GM12878 (cell line): ENCODE results near the gene HYDIN. TPM values are rescaled to one million over a fixed set of nuclear protein-coding genes. Genes with fewer than 3 reads are reported as not detected.

Experiments
- ATAC-seq: fragments of 200-7000 bp; cut with Tn5 transposase; 3 replicates; pipeline ENCODE4 v1.9.1; 2020; ENCODE audit warnings: mild to moderate bottlenecking, moderate library complexity
- BruUV-seq: library from RNA; stranded (reverse); fragments of 400-500 nt; replicated peaks from 2 replicates; lab custom pipeline; 2021; lab: Mats Ljungman, UMichigan
- CTCF ChIA-PET: fragments of 300-600 bp; sonication (Branson Sonifier 250); formaldehyde crosslinking; extraction: SDS; loops from one replicate; lab custom pipeline; 2021; ENCODE audit warnings: inconsistent platforms; lab: Yijun Ruan, JAX
- POLR2A ChIA-PET: fragments of 350-600 bp; formaldehyde crosslinking; extraction: SDS; loops from one replicate; lab custom pipeline; 2021; ENCODE audit warnings: inconsistent platforms; lab: Charles Lee
- RAD21 ChIA-PET: fragments of 300-600 bp; sonication (Branson Sonifier 250); formaldehyde crosslinking; loops from one replicate; lab custom pipeline; 2023; ENCODE audit warnings: antibody characterized with exemption; ENCODE audit not compliant: unreplicated experiment; lab: Charles Lee
- SMC1A ChIA-PET: fragments of 300-600 bp; sonication (Branson Sonifier 250); formaldehyde crosslinking; loops from one replicate; lab custom pipeline; 2023; ENCODE audit not compliant: unreplicated experiment, uncharacterized antibody; lab: Charles Lee
- DNase-seq: peaks from one replicate; pipeline ENCODE4 v3.0.0-alpha.2; 2011; ENCODE audit warnings: low read depth, low spot score
- FAIRE-seq: peaks from 3 replicates; lab custom pipeline; 2011; peaks lifted over from hg19 to GRCh38; lab: Jason Lieb, UNC
- H2AFZ ChIP-seq: 2 replicates; pipeline ENCODE4 v1.6.0; 2011; ENCODE audit warnings: low read depth, low read length, control low read depth; ENCODE audit not compliant: control insufficient read depth
- H3K27ac ChIP-seq: 2 replicates; pipeline ENCODE4 v1.5.1; 2011; ENCODE audit warnings: control low read depth; ENCODE audit not compliant: control insufficient read depth, insufficient read depth
- H3K27me3 ChIP-seq, 2 experiments: replicated peaks in 1 of 2; 2 replicates each; pipeline versions ENCODE4 v1.6.0 to v1.6.1; 2011; ENCODE audit warnings: low read length in 1 of 2; ENCODE audit not compliant: control insufficient read depth in 2 of 2, insufficient read depth in 2 of 2
- H3K36me3 ChIP-seq, 2 experiments: 2 replicates each; pipeline ENCODE4 v1.5.1; 2011; ENCODE audit warnings: low read length in 1 of 2; ENCODE audit not compliant: control insufficient read depth in 2 of 2, insufficient read depth in 2 of 2
- H3K4me1 ChIP-seq: 2 replicates; pipeline ENCODE4 v1.6.1; 2011; ENCODE audit warnings: mild to moderate bottlenecking, low read length, moderate library complexity, mixed read lengths; ENCODE audit not compliant: control insufficient read depth, insufficient read depth
- H3K4me2 ChIP-seq: 2 replicates; pipeline ENCODE4 v1.6.0; 2011; ENCODE audit warnings: control low read depth; ENCODE audit not compliant: control insufficient read depth, insufficient read depth
- H3K4me3 ChIP-seq: fragments of 200-600 bp; sonication (generic); 2 replicates; pipeline ENCODE4 v1.5.1; 2016
- H3K79me2 ChIP-seq: 2 replicates; pipeline ENCODE4 v1.6.0; 2011; ENCODE audit warnings: low read length; ENCODE audit not compliant: control insufficient read depth, insufficient read depth
- H3K9ac ChIP-seq: 2 replicates; pipeline ENCODE4 v1.8.0; 2011; ENCODE audit warnings: low read length, control low read depth, mixed read lengths; ENCODE audit not compliant: control insufficient read depth, insufficient read depth
- H3K9me3 ChIP-seq: replicated peaks from 3 replicates; pipeline ENCODE4 v1.5.1; 2011; ENCODE audit warnings: mild to moderate bottlenecking, low read length; ENCODE audit not compliant: control insufficient read depth, insufficient read depth
- H4K20me1 ChIP-seq: 2 replicates; pipeline ENCODE4 v1.6.0; 2011; ENCODE audit not compliant: control insufficient read depth, insufficient read depth
- ETV6 ChIP-seq, 2 experiments: fragments of 450-650 bp in 1 of 2; IDR thresholded peaks in 1 of 2; conservative IDR thresholded peaks in 1 of 2; 2 replicates each; pipeline ENCODE4 v1.6.1; 2014; ENCODE audit warnings: antibody characterized with exemption in 1 of 2, borderline replicate concordance in 1 of 2, low read depth in 1 of 2, mild to moderate bottlenecking in 1 of 2, moderate library complexity in 1 of 2
- FOXM1 ChIP-seq: IDR thresholded peaks from 2 replicates; pipeline ENCODE4 v1.6.1; 2012; ENCODE audit warnings: low read depth, mild to moderate bottlenecking, inconsistent platforms, low read length, moderate library complexity
- HCFC1 ChIP-seq: fragments of 150-350 bp; IDR thresholded peaks from 2 replicates; pipeline ENCODE4 v1.6.1; 2014; ENCODE audit warnings: low read length
- HDGF ChIP-seq: fragments of 450-650 bp; IDR thresholded peaks from 2 replicates; pipeline ENCODE4 v1.6.1; 2016; ENCODE audit warnings: antibody characterized with exemption
- LARP7 ChIP-seq: fragments of 450-650 bp; IDR thresholded peaks from 2 replicates; pipeline ENCODE4 v1.6.1; 2017; ENCODE audit warnings: mild to moderate bottlenecking
- NFYB ChIP-seq: IDR thresholded peaks from 2 replicates; pipeline ENCODE4 v1.6.1; 2011; ENCODE audit warnings: low read depth, mild to moderate bottlenecking, low read length, improper control_type of control experiment, moderate library complexity; ENCODE audit not compliant: insufficient read depth
- RELA ChIP-seq: fragments of 450-650 bp; IDR thresholded peaks from 2 replicates; pipeline ENCODE4 v1.8.0; 2014; ENCODE audit warnings: borderline replicate concordance; ENCODE audit not compliant: partially characterized antibody
- TARDBP ChIP-seq: IDR thresholded peaks from 2 replicates; pipeline ENCODE4 v1.6.1; 2016; ENCODE audit warnings: borderline replicate concordance
- ZNF24 ChIP-seq: fragments of 450-650 bp; IDR thresholded peaks from 2 replicates; pipeline ENCODE4 v1.6.1; 2017; ENCODE audit warnings: antibody characterized with exemption, mild to moderate bottlenecking
- WGBS: methylation state at CpG from one replicate; pipeline ENCODE4 v1.1.6; 2016; ENCODE audit warnings: low lambda C conversion rate; ENCODE audit not compliant: insufficient replicate concordance, insufficient coverage; ENCODE audit errors: missing lambda C conversion rate; 5-methylcytosine and 5-hydroxymethylcytosine counted together
- in situ Hi-C: fragments of 300-500 bp; cut with MboI; formaldehyde crosslinking; loops from 9 replicates; pipeline ENCODE4 v1.14.3; 2018; ENCODE audit warnings: mixed read lengths
- intact Hi-C: fragments of 100-400 bp; cut with micrococcal nuclease; formaldehyde crosslinking; loops from one replicate; pipeline ENCODE4 v1.14.2; 2022; ENCODE audit not compliant: unreplicated experiment
- polyA plus RNA-seq, 11 experiments: library from polyadenylated mRNA; depleted of rRNA in 4 of 11; unstranded in 6 of 11; stranded (reverse) in 5 of 11; fragments of >200 nt; fragmentation: Nextera tagmentation in 4 of 11; fragmentation: Illumina TruSeq in 1 of 11; extraction: Ambion mirVana in 4 of 11; extraction: Trizol in 1 of 11; gene quantifications; 1 replicate in 1 of 11; 2 replicates in 10 of 11; pipeline versions ENCODE4 v1.2.1 to v1.2.3, GENCODE V29; 2011 to 2016; ENCODE audit warnings: inconsistent platforms in 2 of 11, missing spikeins in 2 of 11, low read depth in 1 of 11
- total RNA-seq, 4 experiments: library from RNA; depleted of rRNA in 3 of 4; stranded (reverse); fragments of >200 nt in 3 of 4; fragmentation: Illumina TruSeq in 1 of 4; extraction: Trizol in 1 of 4; gene quantifications; 2 replicates each; pipeline versions ENCODE4 v1.2.1 to v1.2.3, GENCODE V29; 2013 to 2021
- TF ChIP-seq, protein P1 (sequence below): fragments of 450-650 bp; IDR thresholded peaks from 2 replicates; pipeline ENCODE4 v1.6.1; 2018; ENCODE audit warnings: borderline replicate concordance, mild to moderate bottlenecking; ENCODE audit not compliant: partially characterized antibody
- TF ChIP-seq, protein P2 (sequence below): fragments of 450-650 bp; IDR thresholded peaks from 2 replicates; pipeline ENCODE4 v1.6.1; 2017; ENCODE audit warnings: borderline replicate concordance

The HYDIN gene
- total and polyA plus RNA-seq, 10 of the 15 experiments (the other 5 are each of a cell fraction or from before 2014, with no cell fraction given): 0.01 to 0.30 (median 0.10) TPM; not detected in 7

DNA sequence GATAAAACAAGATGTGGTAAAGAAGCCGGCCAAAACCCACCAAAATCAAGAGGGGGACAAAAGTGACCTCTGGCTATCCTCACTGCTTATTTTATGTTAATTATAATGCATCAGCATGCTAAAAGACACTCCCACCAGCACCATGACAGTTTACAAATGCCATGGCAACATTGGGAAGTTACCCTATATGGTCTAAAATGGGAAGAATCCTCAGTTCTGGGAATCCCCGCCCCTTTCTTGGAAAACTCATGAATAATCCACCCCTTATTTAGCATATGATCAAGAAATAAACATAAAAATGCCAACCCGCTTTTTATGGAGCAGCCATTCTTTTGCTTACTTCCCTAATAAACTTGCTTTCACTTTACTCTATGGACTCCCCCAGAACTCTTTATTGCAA is 33.1 kb upstream of the HYDIN start:
- Histone ChIP-seq H3K9me3 (no peaks in the 10 kb centered on the region), H3K79me2 (no peaks in the 10 kb centered on the region), H4K20me1 (no peaks in the 10 kb centered on the region), H3K4me3 (no peak overlapping the region), H3K27me3 (no peaks in the 10 kb centered on the region), H3K36me3 (no peaks in the 10 kb centered on the region), H3K4me1 (no peaks in the 10 kb centered on the region), H3K27ac (no peak overlapping the region), H3K9ac (no peak overlapping the region), H2AFZ (no peak overlapping the region), H3K4me2 (no peak overlapping the region)
- TF ChIP-seq LARP7 (no peak), HDGF (no peak), ETV6 (conservative IDR thresholded peaks at IDR 0.05 in 1 of 2, IDR thresholded peaks at IDR 0.05 in 1 of 2; ENCODE audit: borderline replicate concordance in 1 of 2, low read depth in 1 of 2) (no peak), TARDBP (no peak), HCFC1 (no peak), FOXM1 (no peak), RELA (no peak), NFYB (no peak), ZNF24 (no peak)
- TF ChIP-seq, protein P1, sequence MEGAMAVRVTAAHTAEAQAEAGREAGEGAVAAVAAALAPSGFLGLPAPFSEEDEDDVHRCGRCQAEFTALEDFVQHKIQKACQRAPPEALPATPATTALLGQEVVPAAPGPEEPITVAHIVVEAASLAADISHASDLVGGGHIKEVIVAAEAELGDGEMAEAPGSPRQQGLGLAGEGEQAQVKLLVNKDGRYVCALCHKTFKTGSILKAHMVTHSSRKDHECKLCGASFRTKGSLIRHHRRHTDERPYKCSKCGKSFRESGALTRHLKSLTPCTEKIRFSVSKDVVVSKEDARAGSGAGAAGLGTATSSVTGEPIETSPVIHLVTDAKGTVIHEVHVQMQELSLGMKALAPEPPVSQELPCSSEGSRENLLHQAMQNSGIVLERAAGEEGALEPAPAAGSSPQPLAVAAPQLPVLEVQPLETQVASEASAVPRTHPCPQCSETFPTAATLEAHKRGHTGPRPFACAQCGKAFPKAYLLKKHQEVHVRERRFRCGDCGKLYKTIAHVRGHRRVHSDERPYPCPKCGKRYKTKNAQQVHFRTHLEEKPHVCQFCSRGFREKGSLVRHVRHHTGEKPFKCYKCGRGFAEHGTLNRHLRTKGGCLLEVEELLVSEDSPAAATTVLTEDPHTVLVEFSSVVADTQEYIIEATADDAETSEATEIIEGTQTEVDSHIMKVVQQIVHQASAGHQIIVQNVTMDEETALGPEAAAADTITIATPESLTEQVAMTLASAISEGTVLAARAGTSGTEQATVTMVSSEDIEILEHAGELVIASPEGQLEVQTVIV: no peak
- TF ChIP-seq, protein P2, sequence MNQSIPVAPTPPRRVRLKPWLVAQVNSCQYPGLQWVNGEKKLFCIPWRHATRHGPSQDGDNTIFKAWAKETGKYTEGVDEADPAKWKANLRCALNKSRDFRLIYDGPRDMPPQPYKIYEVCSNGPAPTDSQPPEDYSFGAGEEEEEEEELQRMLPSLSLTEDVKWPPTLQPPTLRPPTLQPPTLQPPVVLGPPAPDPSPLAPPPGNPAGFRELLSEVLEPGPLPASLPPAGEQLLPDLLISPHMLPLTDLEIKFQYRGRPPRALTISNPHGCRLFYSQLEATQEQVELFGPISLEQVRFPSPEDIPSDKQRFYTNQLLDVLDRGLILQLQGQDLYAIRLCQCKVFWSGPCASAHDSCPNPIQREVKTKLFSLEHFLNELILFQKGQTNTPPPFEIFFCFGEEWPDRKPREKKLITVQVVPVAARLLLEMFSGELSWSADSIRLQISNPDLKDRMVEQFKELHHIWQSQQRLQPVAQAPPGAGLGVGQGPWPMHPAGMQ: no peak
- POLR2A ChIA-PET: no interaction called here
- CTCF ChIA-PET: no interaction called here
- intact Hi-C loops: no loop called here
- SMC1A ChIA-PET: interaction anchor here (0.8 kb wide), 1 partner anchor 1103 kb away, joined by 3 read pairs; no protein-coding TSS in a partner anchor
- RAD21 ChIA-PET: no interaction called here
- DNase-seq: no peak
- WGBS: 32% methylated on average over 3 of the region's 3 CpGs
- no peak for ATAC-seq
- in situ Hi-C loops: no loop called here
- no TSS peak for BruUV-seq
- FAIRE-seq: no peak
